HUES48 (cell line): ENCODE results near the gene PHC2.

Experiments used
- H3K27ac ChIP-seq: one replicate; pipeline ENCODE4 v1.7.0; 2013; ENCODE audit warnings: low read depth, low read length, inconsistent platforms
- H3K27me3 ChIP-seq: 2 replicates; pipeline ENCODE4 v1.6.1; 2013; ENCODE audit warnings: mild to moderate bottlenecking, low read length; ENCODE audit not compliant: control insufficient read depth, insufficient read depth
- H3K36me3 ChIP-seq: 2 replicates; pipeline ENCODE4 v1.6.1; 2013; ENCODE audit warnings: low read length; ENCODE audit not compliant: control insufficient read depth, insufficient read depth
- H3K4me1 ChIP-seq: 2 replicates; pipeline ENCODE4 v1.6.1; 2013; ENCODE audit warnings: mild to moderate bottlenecking, low read length; ENCODE audit not compliant: control insufficient read depth, insufficient read depth
- H3K4me3 ChIP-seq: 2 replicates; pipeline ENCODE4 v1.5.1; 2013; ENCODE audit warnings: mild to moderate bottlenecking, low read depth, low read length
- H3K9ac ChIP-seq: 2 replicates; pipeline ENCODE4 v1.6.1; 2013; ENCODE audit warnings: mild to moderate bottlenecking, low read depth, low read length, moderate library complexity
- H3K9me3 ChIP-seq: 2 replicates; pipeline ENCODE4 v1.6.1; 2013; ENCODE audit warnings: low read length; ENCODE audit not compliant: control insufficient read depth, insufficient read depth

PHC2 gene

GRCh38 chr1:33387625-33388024 is 43.3 kb downstream of the PHC2 start:
- H3K27ac ChIP-seq = no peak overlapping the region
- H3K4me3 ChIP-seq = no peak overlapping the region
- H3K36me3 ChIP-seq = no peaks in the 10 kb centered on the region
- H3K4me1 ChIP-seq = peaks cover 9% of the 10 kb centered on the region; the same call in 1 of the 2 replicates
- H3K9ac ChIP-seq = no peak overlapping the region
- no peaks in the 10 kb centered on the region for H3K9me3 ChIP-seq
- no peaks in the 10 kb centered on the region for H3K27me3 ChIP-seq

GRCh38 chr1:33385251-33385650 is 45.6 kb downstream of the PHC2 start:
- no peaks in the 10 kb centered on the region for H3K9me3 ChIP-seq
- H3K27me3 ChIP-seq = peaks cover 2% of the 10 kb centered on the region; the same call in 1 of the 2 replicates
- H3K4me3 ChIP-seq = no peak overlapping the region
- H3K9ac ChIP-seq = no peak overlapping the region
- H3K27ac ChIP-seq = no peak overlapping the region
- peaks cover 7% of the 10 kb centered on the region; the same call in 1 of the 2 replicates for H3K4me1 ChIP-seq
- H3K36me3 ChIP-seq = no peaks in the 10 kb centered on the region

GRCh38 chr1:33384040-33384812 is 46.7 kb downstream of the PHC2 start:
- Histone ChIP-seq H3K4me3 (no peak overlapping the region), H3K4me1 (peaks cover 12% of the 10 kb centered on the region; the same call in 1 of the 2 replicates), H3K27me3 (peaks cover 6% of the 10 kb centered on the region; the same call in 1 of the 2 replicates), H3K9ac (no peak overlapping the region), H3K36me3 (no peaks in the 10 kb centered on the region), H3K27ac (no peak overlapping the region), H3K9me3 (no peaks in the 10 kb centered on the region)

GRCh38 chr1:33383489-33383888 is 47.4 kb downstream of the PHC2 start:
- no peaks in the 10 kb centered on the region for H3K36me3 ChIP-seq
- H3K4me3 ChIP-seq = no peak overlapping the region
- no peak overlapping the region for H3K9ac ChIP-seq
- no peak overlapping the region for H3K27ac ChIP-seq
- H3K9me3 ChIP-seq = no peaks in the 10 kb centered on the region
- H3K27me3 ChIP-seq = peaks cover 6% of the 10 kb centered on the region; the same call in 1 of the 2 replicates
- peaks cover 12% of the 10 kb centered on the region; the same call in 1 of the 2 replicates for H3K4me1 ChIP-seq

GRCh38 chr1:33382661-33383415 is 48.1 kb downstream of the PHC2 start:
- H3K27me3 ChIP-seq = peaks cover 6% of the 10 kb centered on the region
- no peak overlapping the region for H3K9ac ChIP-seq

GRCh38 chr1:33381977-33382376 is 48.9 kb downstream of the PHC2 start:
- no peak overlapping the region for H3K4me3 ChIP-seq
- H3K27me3 ChIP-seq = peaks cover 6% of the 10 kb centered on the region
- H3K9ac ChIP-seq = no peak overlapping the region
- peaks cover 12% of the 10 kb centered on the region; the same call in 1 of the 2 replicates for H3K4me1 ChIP-seq
- no peaks in the 10 kb centered on the region for H3K9me3 ChIP-seq
- H3K27ac ChIP-seq = no peak overlapping the region
- no peaks in the 10 kb centered on the region for H3K36me3 ChIP-seq

More at GRCh38 chr1:33382661-33383415, 48.1 kb downstream of the PHC2 start:
- Histone ChIP-seq H3K4me1 (peaks cover 12% of the 10 kb centered on the region; the same call in 1 of the 2 replicates), H3K4me3 (no peak overlapping the region), H3K9me3 (no peaks in the 10 kb centered on the region), H3K36me3 (no peaks in the 10 kb centered on the region), H3K27ac (no peak overlapping the region)

GRCh38 chr1:33380811-33381210 is 50.1 kb downstream of the PHC2 start:
- peaks cover 12% of the 10 kb centered on the region; the same call in 1 of the 2 replicates for H3K4me1 ChIP-seq
- H3K9ac ChIP-seq = no peak overlapping the region
- H3K27ac ChIP-seq = no peak overlapping the region
- H3K9me3 ChIP-seq = no peaks in the 10 kb centered on the region
- no peak overlapping the region for H3K4me3 ChIP-seq
- H3K36me3 ChIP-seq = no peaks in the 10 kb centered on the region
- H3K27me3 ChIP-seq = peaks cover 6% of the 10 kb centered on the region

- peaks cover 12% of the 10 kb centered on the region; the same call in 1 of the 2 replicates for H3K4me1 ChIP-seq
These were observed 51.1 kb downstream of the PHC2 start for GRCh38 chr1:33379631-33380354.

GRCh38 chr1:33378976-33379375 is 51.9 kb downstream of the PHC2 start:
- Histone ChIP-seq H3K9ac (no peak overlapping the region), H3K9me3 (no peaks in the 10 kb centered on the region), H3K27me3 (peaks cover 6% of the 10 kb centered on the region), H3K36me3 (no peaks in the 10 kb centered on the region), H3K4me1 (peaks cover 7% of the 10 kb centered on the region; the same call in 1 of the 2 replicates), H3K4me3 (no peak overlapping the region), H3K27ac (no peak overlapping the region)

More at GRCh38 chr1:33379631-33380354, 51.1 kb downstream of the PHC2 start:
- H3K9ac ChIP-seq = no peak overlapping the region
- H3K4me3 ChIP-seq = no peak overlapping the region
- peaks cover 6% of the 10 kb centered on the region for H3K27me3 ChIP-seq
- H3K27ac ChIP-seq = no peak overlapping the region
- H3K9me3 ChIP-seq = no peaks in the 10 kb centered on the region
- no peaks in the 10 kb centered on the region for H3K36me3 ChIP-seq

GRCh38 chr1:33378524-33378923 is 52.4 kb downstream of the PHC2 start:
- no peak overlapping the region for H3K27ac ChIP-seq
- H3K4me1 ChIP-seq = 0 out of 2 replicates have a peak, but pooled peaks cover 4% of the 10 kb centered on the region
- H3K9me3 ChIP-seq = no peaks in the 10 kb centered on the region
- H3K9ac ChIP-seq = no peak overlapping the region
- no peak overlapping the region for H3K4me3 ChIP-seq
- H3K27me3 ChIP-seq = peaks cover 6% of the 10 kb centered on the region
- H3K36me3 ChIP-seq = no peaks in the 10 kb centered on the region
